Stimulated activated naive B cell treated with anti-CD40 and anti-IgM and Interleukin-4, amounts not matched to agents 10 μg/mL and 1 μg/mL and 100 μg/mL, for 72 hours (primary cell): Measurements from ENCODE around the gene RNF225.
"Not testable (repeated sequence)": the region's sequence is repeated elsewhere in the genome, so short reads cannot be mapped to it uniquely, and the experiment has no call there.

Experiments used
- ATAC-seq, 2 donors: fragments of 150-1000 bp; cut with Tn5 transposase; replicated peaks; 2 replicates each; pipeline ENCODE4 v1.10.0; 2021; ENCODE audit warnings: moderate library complexity in 1 of 2
- DNase-seq: peaks from one replicate; pipeline ENCODE4 v3.0.0; 2021
- H3K27ac Mint-ChIP-seq: one replicate; pipeline ENCODE4 v1.8.0; 2022; ENCODE audit warnings: mild to moderate bottlenecking, mixed read lengths
- H3K27me3 Mint-ChIP-seq, 2 donors: one replicate each; pipeline ENCODE4 v1.8.0; 2022; ENCODE audit warnings: mixed read lengths in 2 of 2
- H3K36me3 Mint-ChIP-seq, 2 donors: one replicate each; pipeline ENCODE4 v1.8.0; 2022; ENCODE audit warnings: mixed read lengths in 2 of 2, mild to moderate bottlenecking in 1 of 2
- H3K4me1 Mint-ChIP-seq, 2 donors: one replicate each; pipeline ENCODE4 v1.8.0; 2022; ENCODE audit warnings: mixed read lengths in 2 of 2, mild to moderate bottlenecking in 1 of 2
- H3K4me3 Mint-ChIP-seq, 2 donors: one replicate each; pipeline ENCODE4 v1.8.0; 2022; ENCODE audit warnings: mild to moderate bottlenecking in 2 of 2, mixed read lengths in 2 of 2, moderate library complexity in 1 of 2
- H3K9me3 Mint-ChIP-seq, 2 donors: one replicate each; pipeline ENCODE4 v1.8.0; 2022; ENCODE audit warnings: mixed read lengths in 2 of 2, mild to moderate bottlenecking in 1 of 2

Gene RNF225

DNA sequence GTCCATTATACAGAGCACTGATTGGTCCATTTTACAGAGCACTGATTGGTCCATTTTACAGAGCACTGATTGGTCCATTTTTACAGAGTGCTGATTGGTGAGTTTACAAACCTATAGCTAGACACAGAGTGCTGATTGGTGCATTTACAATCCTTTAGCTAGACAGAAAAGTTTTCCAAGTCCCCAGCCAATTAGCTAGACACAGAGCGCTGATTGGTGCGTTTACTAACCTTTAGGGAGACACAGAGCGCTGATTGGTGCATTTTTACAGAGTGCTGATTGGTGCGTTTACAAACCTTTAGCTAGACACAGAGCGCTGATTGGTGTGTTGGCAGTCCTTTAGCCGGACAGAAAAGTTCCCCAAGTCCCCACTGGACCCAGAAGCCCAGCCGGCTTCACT, 47.5 kb downstream of the RNF225 start:
- Mint-ChIP-seq H3K36me3 (peaks cover 25 to 35% of the 10 kb centered on the region in 2 donors), H3K27me3 (peaks cover 8 to 21% of the 10 kb centered on the region in 2 donors), H3K4me1 (peaks cover 25 to 36% of the 10 kb centered on the region in 2 donors), H3K9me3 (peaks cover 26 to 27% of the 10 kb centered on the region in 2 donors)
- not testable (repeated sequence) for DNase-seq, ATAC-seq, H3K4me3 Mint-ChIP-seq, H3K27ac Mint-ChIP-seq
